CD4-positive, alpha-beta T cell treated with Interleukin-10 for 1 hour (primary cell): ENCODE data around the gene KCNH1.

ENCODE experiments used
- DNase-seq: peaks from one replicate; pipeline ENCODE4 v3.0.0-alpha.2; 2020

The KCNH1 gene

GRCh38 chr1:210794445-210794844, 339.5 kb downstream of the KCNH1 start:
- no peak for DNase-seq

- no peak for DNase-seq
Measured at GRCh38 chr1:210792250-210793102, 341.5 kb downstream of the KCNH1 start.

GRCh38 chr1:210790196-210790595, 343.8 kb downstream of the KCNH1 start:
- DNase-seq, result no peak

- DNase-seq, result no peak
Measured at GRCh38 chr1:210787800-210788199, 346.1 kb downstream of the KCNH1 start.

GRCh38 chr1:210786546-210786945, 347.4 kb downstream of the KCNH1 start:
- DNase-seq, result no peak

GRCh38 chr1:210783925-210784324, 350.0 kb downstream of the KCNH1 start:
- DNase-seq, result no peak

- DNase-seq, result no peak
Measured at GRCh38 chr1:210781652-210782051, 352.3 kb downstream of the KCNH1 start.

GRCh38 chr1:210779269-210779668, 354.7 kb downstream of the KCNH1 start:
- no peak for DNase-seq

- DNase-seq, result no peak
Measured at GRCh38 chr1:210777914-210778313, 356.0 kb downstream of the KCNH1 start.

- no peak for DNase-seq
Measured at GRCh38 chr1:210776712-210777111, 357.2 kb downstream of the KCNH1 start.

GRCh38 chr1:210775289-210775688, 358.7 kb downstream of the KCNH1 start:
- DNase-seq, result no peak

GRCh38 chr1:210773450-210773849, 360.5 kb downstream of the KCNH1 start:
- DNase-seq, result no peak

- DNase-seq, result no peak
Measured at GRCh38 chr1:210771131-210771530, 362.8 kb downstream of the KCNH1 start.

- no peak for DNase-seq
Measured at GRCh38 chr1:210770396-210770984, 363.5 kb downstream of the KCNH1 start.

- DNase-seq, result no peak
Measured at GRCh38 chr1:210769473-210769872, 364.5 kb downstream of the KCNH1 start.

- no peak for DNase-seq
Measured at GRCh38 chr1:210764536-210764935, 369.4 kb downstream of the KCNH1 start.

GRCh38 chr1:210758761-210759160, 375.2 kb downstream of the KCNH1 start:
- DNase-seq, result no peak

GRCh38 chr1:210758261-210758660, 375.7 kb downstream of the KCNH1 start:
- DNase-seq, result no peak

GRCh38 chr1:210757677-210758076, 376.3 kb downstream of the KCNH1 start:
- no peak for DNase-seq

- no peak for DNase-seq
Measured at GRCh38 chr1:210755991-210756659, 377.8 kb downstream of the KCNH1 start.

- DNase-seq, result no peak
Measured at GRCh38 chr1:210754878-210755665, 378.9 kb downstream of the KCNH1 start.

- DNase-seq, result no peak
Measured at GRCh38 chr1:210751911-210752310, 382.0 kb downstream of the KCNH1 start.

GRCh38 chr1:210750468-210750867, 383.5 kb downstream of the KCNH1 start:
- no peak for DNase-seq
